ENCODE measurements around the gene DNAJC4. TPM values are rescaled to one million over a fixed set of nuclear protein-coding genes. Genes with fewer than 3 reads are reported as not detected.
A peak's percentile ranks its signal among the peaks of the same experiment; 100 is the strongest.

DNAJC4 gene
- polyA plus RNA-seq, 3 donors from 2014 or later, result 25.2 to 32.6 (median 26.7) TPM

GRCh38 chr11:64227405-64227956 is 2.9 kb upstream of the DNAJC4 start:
- H3K4me1 Mint-ChIP-seq, result peaks cover 40 to 46% of the 10 kb centered on the region in 2 donors
- peak overlapping the region; percentile 77 to 93 (median 90) for H3K27ac Mint-ChIP-seq
- peaks cover 0 to 4% (median 2%) of the 10 kb centered on the region in 3 donors for H3K27me3 Mint-ChIP-seq (ENCODE audit: low read depth in 3 of 3)
- H3K4me3 Mint-ChIP-seq, result peak overlapping the region; percentile 87 to 91 (median 89)
- H3K9me3 Mint-ChIP-seq, result no peaks in the 10 kb centered on the region
- no peaks in the 10 kb centered on the region for H3K36me3 Mint-ChIP-seq
- no peak for DNase-seq

GRCh38 chr11:64229090-64229743 is 1.1 kb upstream of the DNAJC4 start:
- Mint-ChIP-seq H3K9me3 (no peaks in the 10 kb centered on the region), H3K27me3 (ENCODE audit: low read depth in 3 of 3) (peaks cover 0 to 5% (median 2%) of the 10 kb centered on the region in 3 donors), H3K36me3 (no peaks in the 10 kb centered on the region), H3K4me3 (peak overlapping the region; percentile 86 to 94 (median 87)), H3K27ac (peak overlapping the region; percentile 76 to 91 (median 83)), H3K4me1 (peaks cover 40 to 53% of the 10 kb centered on the region in 2 donors)
- no peak for DNase-seq

- Mint-ChIP-seq H3K27ac (peak overlapping the region; percentile 82 to 94 (median 89)), H3K9me3 (no peaks in the 10 kb centered on the region), H3K27me3 (ENCODE audit: low read depth in 3 of 3) (peaks cover 0 to 3% (median 2%) of the 10 kb centered on the region in 3 donors), H3K4me1 (peaks cover 40 to 53% of the 10 kb centered on the region in 2 donors), H3K4me3 (peak overlapping the region; percentile 86 to 94 (median 87)), H3K36me3 (no peaks in the 10 kb centered on the region)
- no peak for DNase-seq
Observed at GRCh38 chr11:64229744-64230170, 591 bp upstream of the DNAJC4 start.

- H3K4me3 Mint-ChIP-seq, result peak overlapping the region; percentile 86 to 94 (median 87)
- H3K36me3 Mint-ChIP-seq, result no peaks in the 10 kb centered on the region
- peaks cover 0 to 2% (median 1%) of the 10 kb centered on the region in 3 donors for H3K27me3 Mint-ChIP-seq (ENCODE audit: low read depth in 3 of 3)
- no peak for DNase-seq
- H3K4me1 Mint-ChIP-seq, result peaks cover 40 to 50% of the 10 kb centered on the region in 2 donors
- peak overlapping the region; percentile 82 to 94 (median 89) for H3K27ac Mint-ChIP-seq
- no peaks in the 10 kb centered on the region for H3K9me3 Mint-ChIP-seq
Observed at GRCh38 chr11:64230985-64231365, 627 bp downstream of the DNAJC4 start.

GRCh38 chr11:64231546-64231945 is 1.2 kb downstream of the DNAJC4 start:
- no peaks in the 10 kb centered on the region for H3K9me3 Mint-ChIP-seq
- no peak for DNase-seq
- no peaks in the 10 kb centered on the region for H3K36me3 Mint-ChIP-seq
- H3K4me1 Mint-ChIP-seq, result peaks cover 40 to 50% of the 10 kb centered on the region in 2 donors
- peaks cover 0 to 2% (median 1%) of the 10 kb centered on the region in 3 donors for H3K27me3 Mint-ChIP-seq (ENCODE audit: low read depth in 3 of 3)
- peak overlapping the region in 4 of 6 donors; percentile 34 to 83 (median 80) for H3K27ac Mint-ChIP-seq
- H3K4me3 Mint-ChIP-seq, result peak overlapping the region; percentile 57 to 94 (median 86)

- no peaks in the 10 kb centered on the region for H3K9me3 Mint-ChIP-seq
- H3K36me3 Mint-ChIP-seq, result no peaks in the 10 kb centered on the region
- H3K4me1 Mint-ChIP-seq, result peaks cover 34 to 44% of the 10 kb centered on the region in 2 donors
- peak overlapping the region in 4 of 6 donors; percentile 69 to 83 (median 80) for H3K27ac Mint-ChIP-seq
- peaks cover 0 to 1% (median 0%) of the 10 kb centered on the region in 3 donors for H3K27me3 Mint-ChIP-seq (ENCODE audit: low read depth in 3 of 3)
- H3K4me3 Mint-ChIP-seq, result peak overlapping the region; percentile 57 to 94 (median 79)
- DNase-seq, result no peak
Observed at GRCh38 chr11:64232182-64232966, 2.0 kb downstream of the DNAJC4 start.

- Mint-ChIP-seq H3K27me3 (ENCODE audit: low read depth in 3 of 3) (peaks cover 0 to 1% (median 0%) of the 10 kb centered on the region in 3 donors), H3K4me3 (peak overlapping the region; percentile 36 to 79 (median 61)), H3K27ac (peak overlapping the region in 4 of 6 donors; percentile 36 to 82 (median 62)), H3K36me3 (no peaks in the 10 kb centered on the region), H3K9me3 (no peaks in the 10 kb centered on the region), H3K4me1 (peaks cover 29 to 38% of the 10 kb centered on the region in 2 donors)
- DNase-seq, result no peak
Observed at GRCh38 chr11:64232967-64233315, 2.6 kb downstream of the DNAJC4 start.

GRCh38 chr11:64233913-64234586 is 3.7 kb downstream of the DNAJC4 start, which contains the start of gene VEGFB:
TSS of gene VEGFB (plus strand) at chr11:64234584. CDS start at chr11:64234834, 250 bp downstream.
- H3K27ac Mint-ChIP-seq, result peak within 1 kb of the TSS; percentile 55 to 85 (median 80)
- peaks cover 27 to 40% of the 10 kb centered on the region in 2 donors for H3K4me1 Mint-ChIP-seq
- no peaks in the 10 kb centered on the region for H3K9me3 Mint-ChIP-seq
- H3K27me3 Mint-ChIP-seq (ENCODE audit: low read depth in 3 of 3), result peaks cover 0 to 1% (median 0%) of the 10 kb centered on the region in 3 donors
- H3K36me3 Mint-ChIP-seq, result no peaks in the 10 kb centered on the region
- peak; percentile 70 to 72 (median 71) for DNase-seq
- peak within 1 kb of the TSS; percentile 76 to 82 (median 80) for H3K4me3 Mint-ChIP-seq

- Mint-ChIP-seq H3K9me3 (no peaks in the 10 kb centered on the region), H3K4me1 (peaks cover 19 to 33% of the 10 kb centered on the region in 2 donors), H3K27me3 (ENCODE audit: low read depth in 3 of 3) (peaks cover 0 to 3% (median 0%) of the 10 kb centered on the region in 3 donors), H3K27ac (peak overlapping the region in 5 of 6 donors; percentile 55 to 80 (median 68)), H3K4me3 (peak overlapping the region; percentile 76 to 80 (median 79)), H3K36me3 (no peaks in the 10 kb centered on the region)
- DNase-seq, result peak; percentile 62 to 63 (median 62)
Observed at GRCh38 chr11:64234647-64235379, 4.5 kb downstream of the DNAJC4 start.

GRCh38 chr11:64235437-64236161 is 5.3 kb downstream of the DNAJC4 start:
- Mint-ChIP-seq H3K4me1 (peaks cover 21 to 37% of the 10 kb centered on the region in 2 donors), H3K9me3 (no peaks in the 10 kb centered on the region), H3K36me3 (no peaks in the 10 kb centered on the region), H3K27me3 (ENCODE audit: low read depth in 3 of 3) (peaks cover 1 to 5% (median 3%) of the 10 kb centered on the region in 3 donors), H3K27ac (peak overlapping the region; percentile 29 to 80 (median 70)), H3K4me3 (peak overlapping the region; percentile 76 to 80 (median 79))
- no peak for DNase-seq

- Mint-ChIP-seq H3K4me3 (no peak overlapping the region), H3K4me1 (peaks cover 16 to 31% of the 10 kb centered on the region in 2 donors), H3K27ac (peak overlapping the region in 3 of 6 donors; percentile 26 to 100 (median 62)), H3K36me3 (no peaks in the 10 kb centered on the region), H3K9me3 (no peaks in the 10 kb centered on the region), H3K27me3 (ENCODE audit: low read depth in 3 of 3) (peaks cover 9 to 12% (median 10%) of the 10 kb centered on the region in 3 donors)
- no peak for DNase-seq
Observed at GRCh38 chr11:64237484-64237951, 7.2 kb downstream of the DNAJC4 start.

- Mint-ChIP-seq H3K27ac (peak overlapping the region; percentile 8 to 100 (median 84)), H3K4me3 (no peak overlapping the region), H3K4me1 (peaks cover 16 to 31% of the 10 kb centered on the region in 2 donors), H3K36me3 (no peaks in the 10 kb centered on the region), H3K9me3 (no peaks in the 10 kb centered on the region), H3K27me3 (ENCODE audit: low read depth in 3 of 3) (peaks cover 9 to 11% (median 10%) of the 10 kb centered on the region in 3 donors)
- DNase-seq, result no peak
Observed at GRCh38 chr11:64238076-64238475, 7.7 kb downstream of the DNAJC4 start.

All from immature natural killer cell (primary cell).